ENCODE data around the gene GAMT.
"Not testable (repeated sequence)": the region's sequence is repeated elsewhere in the genome, so short reads cannot be mapped to it uniquely, and the experiment has no call there.

Gene GAMT

GRCh38 chr19:1445932-1446712 is 44.8 kb upstream of the GAMT start:
- H3K36me3 ChIP-seq (ENCODE audit: control insufficient read depth, insufficient read depth, low read length): peaks cover 10% of the 10 kb centered on the region

GRCh38 chr19:1445185-1445931 is 44.0 kb upstream of the GAMT start:
- DNase-seq (ENCODE audit: extremely low read depth, insufficient read length): peak; percentile 82
- peak overlapping the region; percentile 47 for H3K4me3 ChIP-seq (replicated peaks; ENCODE audit: low read depth, low read length)
- peaks cover 17% of the 10 kb centered on the region for H3K36me3 ChIP-seq (ENCODE audit: control insufficient read depth, insufficient read depth, low read length)
- TF ChIP-seq CTCF (IDR thresholded peaks at IDR 0.05; ENCODE audit: insufficient read depth, low read length, poor library complexity, severe bottlenecking): peak; percentile 31
- H3K27me3 ChIP-seq (replicated peaks; ENCODE audit: control insufficient read depth, insufficient read depth, low read length): peaks cover 2% of the 10 kb centered on the region

More at GRCh38 chr19:1445932-1446712, 44.8 kb upstream of the GAMT start:
- DNase-seq (ENCODE audit: extremely low read depth, insufficient read length): no peak
- Histone ChIP-seq H3K4me3 (replicated peaks; ENCODE audit: low read depth, low read length) (no peak overlapping the region), H3K27me3 (replicated peaks; ENCODE audit: control insufficient read depth, insufficient read depth, low read length) (peaks cover 5% of the 10 kb centered on the region)
- TF ChIP-seq CTCF (IDR thresholded peaks at IDR 0.05; ENCODE audit: insufficient read depth, low read length, poor library complexity, severe bottlenecking): no peak

GRCh38 chr19:1441677-1442438 is 40.5 kb upstream of the GAMT start:
- Histone ChIP-seq H3K27me3 (replicated peaks; ENCODE audit: control insufficient read depth, insufficient read depth, low read length) (no peaks in the 10 kb centered on the region), H3K4me3 (replicated peaks; ENCODE audit: low read depth, low read length) (no peak overlapping the region), H3K36me3 (ENCODE audit: control insufficient read depth, insufficient read depth, low read length) (peaks cover 26% of the 10 kb centered on the region)
- DNase-seq (ENCODE audit: extremely low read depth, insufficient read length): no peak
- no peak for TF ChIP-seq CTCF (IDR thresholded peaks at IDR 0.05; ENCODE audit: insufficient read depth, low read length, poor library complexity, severe bottlenecking)

- Histone ChIP-seq H3K4me3 (replicated peaks; ENCODE audit: low read depth, low read length) (no peak overlapping the region), H3K27me3 (replicated peaks; ENCODE audit: control insufficient read depth, insufficient read depth, low read length) (no peaks in the 10 kb centered on the region), H3K36me3 (ENCODE audit: control insufficient read depth, insufficient read depth, low read length) (peaks cover 26% of the 10 kb centered on the region)
- DNase-seq (ENCODE audit: extremely low read depth, insufficient read length): no peak
- no peak for TF ChIP-seq CTCF (IDR thresholded peaks at IDR 0.05; ENCODE audit: insufficient read depth, low read length, poor library complexity, severe bottlenecking)
These were observed 39.7 kb upstream of the GAMT start for GRCh38 chr19:1441022-1441426.

GRCh38 chr19:1440418-1440801 is 39.1 kb upstream of the GAMT start:
- no peak for DNase-seq (ENCODE audit: extremely low read depth, insufficient read length)
- no peak for TF ChIP-seq CTCF (IDR thresholded peaks at IDR 0.05; ENCODE audit: insufficient read depth, low read length, poor library complexity, severe bottlenecking)
- no peaks in the 10 kb centered on the region for H3K27me3 ChIP-seq (replicated peaks; ENCODE audit: control insufficient read depth, insufficient read depth, low read length)
- H3K36me3 ChIP-seq (ENCODE audit: control insufficient read depth, insufficient read depth, low read length): peaks cover 27% of the 10 kb centered on the region
- peak overlapping the region; percentile 25; the same call in 1 of the 2 replicates for H3K4me3 ChIP-seq (replicated peaks; ENCODE audit: low read depth, low read length)

GRCh38 chr19:1439525-1440417 is 38.4 kb upstream of the GAMT start:
- not testable (repeated sequence) for DNase-seq (ENCODE audit: extremely low read depth, insufficient read length); H3K27me3 ChIP-seq (replicated peaks; ENCODE audit: control insufficient read depth, insufficient read depth, low read length)
- Histone ChIP-seq H3K36me3 (ENCODE audit: control insufficient read depth, insufficient read depth, low read length) (peaks cover 27% of the 10 kb centered on the region), H3K4me3 (replicated peaks; ENCODE audit: low read depth, low read length) (peak overlapping the region; percentile 80)

Measured in GM06990 (cell line).